Activated T-cell treated with anti-CD3 and anti-CD28 coated beads, Interleukin-2, amount 50 U/mL, for 1 hour (primary cell): ENCODE measurements around the gene RAI1.

Experiments
- DNase-seq: peaks from one replicate; pipeline ENCODE4 v3.0.0-alpha.2; 2020

Gene RAI1

GRCh38 chr17:17699491-17699890, 18.2 kb downstream of the RAI1 start:
- DNase-seq: no peak

DNA sequence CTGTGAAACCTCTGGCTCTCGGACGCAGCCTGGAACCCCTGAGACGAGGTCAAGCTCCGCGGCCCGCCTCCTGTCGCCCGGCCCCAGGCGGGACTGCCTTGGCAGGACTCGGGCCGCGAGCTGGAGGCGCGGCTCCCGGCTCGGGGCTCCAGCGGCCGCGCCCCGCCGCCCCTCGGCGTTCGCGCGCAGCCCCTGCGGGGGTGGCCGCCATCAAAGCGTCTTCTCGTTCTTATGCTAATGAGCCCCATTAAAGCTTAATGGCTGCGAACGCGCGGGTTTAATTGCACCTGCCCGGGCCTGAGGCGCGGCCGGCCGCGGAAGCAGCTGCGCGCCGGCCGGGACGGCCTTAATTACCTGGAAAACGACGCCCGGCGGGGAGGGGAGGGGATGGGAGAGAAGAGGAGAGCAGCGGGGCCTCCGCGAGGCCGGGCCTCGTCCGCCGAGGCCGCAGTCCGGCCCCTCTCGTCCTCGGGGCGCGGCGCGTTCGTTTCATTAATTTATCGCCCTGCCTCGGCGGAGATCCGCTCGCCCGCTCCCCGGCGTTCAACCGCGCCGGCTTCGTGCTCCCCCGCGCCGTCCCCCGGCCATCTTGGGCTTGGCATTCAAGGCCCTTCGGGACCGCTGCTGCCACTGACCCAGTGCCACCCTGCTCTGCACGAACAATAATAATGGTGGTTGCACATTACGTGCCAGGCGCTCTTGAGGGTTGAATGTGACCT, 19.2 kb downstream of the RAI1 start:
- no peak for DNase-seq

- DNase-seq: no peak
Measured at GRCh38 chr17:17701112-17701511, 19.9 kb downstream of the RAI1 start.

DNA sequence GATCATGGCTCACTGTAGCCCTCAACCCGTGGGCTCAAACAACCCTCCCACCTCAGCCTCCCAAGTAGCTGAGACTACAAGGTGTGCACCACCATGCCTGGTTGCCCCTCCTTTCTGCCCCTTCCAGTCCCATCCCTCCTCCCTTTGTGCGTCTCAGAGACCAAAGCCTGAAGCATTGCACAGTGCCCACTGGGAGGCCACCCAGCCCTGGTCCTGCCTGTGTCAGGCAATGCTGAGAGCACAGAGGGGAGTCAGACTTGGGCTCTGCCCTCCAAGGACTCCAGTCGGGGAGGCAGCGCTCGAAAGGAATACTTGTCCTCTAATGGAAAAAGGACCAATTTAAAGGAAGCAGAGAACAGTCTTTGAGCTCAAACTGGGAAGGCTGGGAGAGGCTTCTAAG, 20.4 kb downstream of the RAI1 start:
- no peak for DNase-seq

GRCh38 chr17:17702449-17703139, 21.3 kb downstream of the RAI1 start:
- no peak for DNase-seq

GRCh38 chr17:17703140-17703919, 22.1 kb downstream of the RAI1 start:
- no peak for DNase-seq

DNA sequence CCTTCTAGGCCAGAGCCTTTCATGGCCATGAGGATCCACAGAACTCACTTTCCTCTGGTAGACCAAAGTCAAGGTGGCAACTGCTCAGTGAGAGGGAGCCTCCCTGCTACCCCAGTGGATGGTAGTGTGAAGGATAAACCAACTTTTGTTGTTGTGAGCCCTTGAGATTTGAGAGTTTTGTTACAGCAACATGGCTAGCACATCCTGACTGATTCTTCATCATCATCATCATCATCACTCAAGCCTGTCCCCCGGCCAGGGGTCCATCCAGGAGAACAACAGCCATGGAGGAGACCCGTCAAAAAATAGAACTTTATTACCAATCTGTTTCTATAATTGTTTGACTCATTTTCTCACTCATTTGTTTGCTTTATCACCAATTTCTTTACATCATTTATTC, 23.7 kb downstream of the RAI1 start:
- DNase-seq: no peak

- no peak for DNase-seq
Measured at GRCh38 chr17:17706140-17707060, 25.1 kb downstream of the RAI1 start.

GRCh38 chr17:17708295-17708694, 27.0 kb downstream of the RAI1 start:
- DNase-seq: no peak

DNA sequence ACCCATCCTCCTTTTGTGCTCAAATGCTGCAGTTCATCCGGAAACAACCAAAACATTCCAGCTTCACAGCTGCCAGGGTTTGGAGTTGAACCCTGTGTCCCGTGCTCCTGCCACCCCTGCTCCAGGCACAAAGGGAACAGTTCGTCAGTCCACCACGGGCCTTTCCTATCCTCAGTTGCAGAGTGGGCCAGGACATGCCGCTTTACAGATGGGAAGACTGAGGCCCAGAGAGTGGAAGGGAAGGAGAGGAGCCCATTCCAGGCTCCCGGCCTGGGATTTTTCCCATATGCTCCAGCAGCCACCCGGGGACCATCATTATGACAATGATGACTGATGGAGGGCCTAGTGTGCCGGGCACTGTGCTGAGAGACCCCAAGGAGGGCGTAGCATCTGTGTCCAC, 27.6 kb downstream of the RAI1 start:
- DNase-seq: no peak

GRCh38 chr17:17709815-17710321, 28.6 kb downstream of the RAI1 start:
- DNase-seq: no peak

- DNase-seq: no peak
Measured at GRCh38 chr17:17710355-17710727, 29.1 kb downstream of the RAI1 start.

DNA sequence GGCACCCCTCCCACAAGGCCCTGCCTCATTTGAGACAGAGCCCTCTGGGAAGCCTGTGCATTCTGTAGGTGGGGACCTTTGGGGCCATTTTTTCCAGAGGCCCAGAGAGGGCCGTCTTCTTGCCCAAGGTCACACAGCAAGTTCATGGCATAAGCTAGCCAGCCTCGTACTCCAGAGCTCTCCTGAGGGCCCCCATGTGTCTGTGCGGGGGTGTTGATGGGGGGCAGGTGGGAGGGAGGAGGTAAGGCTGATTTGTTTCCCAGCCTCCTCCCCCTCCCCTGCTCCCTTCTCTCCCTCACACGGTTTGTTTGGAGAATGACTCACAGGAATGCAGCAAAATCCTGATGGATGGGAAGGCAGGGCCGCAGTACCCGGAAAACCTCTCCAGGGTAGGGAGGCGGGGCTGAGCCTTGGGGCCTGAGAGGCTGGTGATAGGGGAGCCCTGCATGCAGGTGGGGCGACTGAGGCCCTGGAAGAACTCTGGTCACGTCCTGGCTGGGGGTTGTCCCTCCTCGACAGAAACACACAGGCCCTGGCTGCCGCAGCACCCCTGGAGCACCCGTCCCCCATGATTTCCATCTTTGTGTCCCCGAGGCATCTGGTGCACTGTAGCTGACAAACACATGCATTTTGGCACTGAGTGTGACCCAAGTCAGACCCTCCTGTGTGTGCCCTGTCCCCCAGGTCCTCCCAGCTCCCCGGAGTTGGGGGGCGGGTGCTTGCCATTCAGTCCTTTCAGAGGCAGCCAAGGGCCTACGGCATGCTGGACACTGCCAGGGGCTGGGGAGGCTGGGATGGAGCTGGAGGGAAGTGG, 29.7 kb downstream of the RAI1 start:
- DNase-seq: no peak

DNA sequence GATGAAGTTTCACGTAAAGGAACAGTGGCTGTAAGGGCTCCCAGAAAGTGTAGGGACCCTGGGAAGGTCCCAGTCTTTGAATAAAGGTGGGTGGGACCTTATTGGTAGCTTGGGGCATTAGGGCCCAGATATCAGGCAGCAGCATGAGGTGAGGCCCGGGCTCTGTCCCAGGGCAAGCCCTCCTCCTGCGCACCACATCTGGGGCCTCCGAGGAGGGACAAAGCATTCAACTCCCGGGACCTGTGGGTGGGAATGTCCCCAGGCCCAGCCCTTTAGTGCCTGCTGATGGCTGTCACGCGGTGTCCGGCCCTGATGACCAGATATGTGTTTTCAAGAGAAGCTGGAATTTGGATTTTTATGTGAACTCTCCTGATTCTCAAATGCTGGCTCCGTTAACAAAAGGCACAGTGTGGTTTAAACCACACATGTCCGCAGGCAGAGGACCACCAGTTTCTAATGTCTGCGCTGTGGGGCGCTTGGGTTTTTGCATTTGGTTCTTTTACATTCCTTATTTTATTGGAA, 30.4 kb downstream of the RAI1 start:
- no peak for DNase-seq

- DNase-seq: no peak
Measured at GRCh38 chr17:17712268-17712924, 31.1 kb downstream of the RAI1 start.

- DNase-seq: no peak
Measured at GRCh38 chr17:17713839-17714238, 32.6 kb downstream of the RAI1 start.

DNA sequence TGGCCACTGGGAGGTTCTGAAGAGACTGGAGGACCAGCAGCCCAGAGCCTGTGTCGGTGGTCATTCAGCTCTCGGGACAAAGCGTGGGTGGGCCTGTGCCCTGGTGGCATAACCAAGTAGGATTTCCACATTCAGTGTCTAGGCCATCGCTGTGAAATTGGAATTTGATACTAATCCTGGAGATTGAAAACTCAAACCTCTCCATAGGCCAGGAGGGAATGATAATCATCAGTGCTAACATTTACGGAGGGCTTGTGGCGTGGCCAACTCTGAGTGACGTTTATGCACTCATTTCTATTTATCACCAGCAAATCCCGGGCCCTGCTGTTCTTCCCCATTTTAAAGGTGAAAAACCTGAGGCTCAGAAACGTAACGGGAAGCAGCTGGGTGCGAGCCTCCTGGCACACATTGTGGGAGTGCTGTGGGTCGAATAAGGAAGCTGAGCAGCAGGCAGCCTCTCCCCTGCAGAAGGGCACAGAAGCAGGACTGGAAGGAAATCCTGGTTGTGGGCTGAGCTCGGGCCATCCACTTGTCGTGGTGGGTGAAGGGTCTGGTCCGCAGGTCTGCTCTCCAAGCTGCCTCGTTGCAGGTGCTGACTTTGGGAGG, 33.1 kb downstream of the RAI1 start:
- no peak for DNase-seq

GRCh38 chr17:17714879-17715278, 33.6 kb downstream of the RAI1 start:
- DNase-seq: no peak

DNA sequence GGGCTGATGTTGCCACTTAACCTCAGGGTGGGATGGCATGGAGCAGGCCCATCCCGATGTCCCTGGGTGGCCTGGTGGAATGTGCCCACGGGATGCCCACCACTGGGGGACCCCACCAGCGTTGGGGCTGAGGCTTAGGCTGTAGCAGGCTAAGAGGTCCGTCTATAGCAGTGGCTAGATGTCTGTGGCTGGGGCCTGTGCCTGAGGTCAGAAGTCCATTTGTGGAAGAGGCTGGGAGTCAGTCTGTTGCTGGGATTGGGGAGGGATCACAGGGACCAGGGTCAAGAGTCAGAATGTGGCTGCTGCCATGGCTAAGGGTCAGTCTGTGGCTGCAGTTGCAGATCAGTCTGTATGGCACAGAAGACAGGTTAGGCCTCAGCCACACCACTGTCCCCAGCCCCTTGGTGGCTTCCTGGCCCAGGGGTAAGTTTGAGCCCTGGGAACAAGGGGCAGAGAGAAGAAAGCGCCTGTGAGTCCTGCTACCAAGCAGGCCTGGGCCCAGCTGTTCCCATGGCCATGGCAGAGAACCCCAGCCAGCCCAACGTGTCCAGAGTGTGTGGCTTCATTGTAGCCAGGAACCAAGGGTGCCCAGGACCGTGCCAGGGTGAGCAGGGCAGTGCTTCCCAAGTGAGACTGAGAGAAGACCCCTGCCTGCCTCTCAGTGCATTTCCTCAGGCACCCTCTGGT, 35.7 kb downstream of the RAI1 start:
- no peak for DNase-seq

DNA sequence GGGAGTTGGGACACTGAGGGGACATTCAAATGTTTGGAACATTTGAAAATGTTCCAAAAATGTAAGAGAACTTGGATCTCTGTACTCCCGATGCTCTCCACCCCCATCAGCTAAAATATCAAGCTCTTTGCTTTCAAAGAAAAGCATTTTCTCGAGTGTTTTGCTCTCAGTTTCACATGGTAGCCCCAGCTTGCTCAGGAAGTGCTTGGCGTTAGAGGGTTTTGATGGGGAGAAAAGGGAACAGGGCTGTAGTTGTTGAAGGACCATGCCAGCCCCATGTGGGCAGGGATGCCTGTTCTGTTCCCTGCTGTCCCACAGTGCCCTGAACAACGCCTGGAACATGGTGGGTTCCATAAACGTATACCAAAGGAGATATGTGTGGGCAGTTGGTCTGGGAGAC, 37.0 kb downstream of the RAI1 start:
- no peak for DNase-seq
